K562 (cell line): ENCODE measurements around the gene GPC2. TPM values are rescaled to one million over a fixed set of nuclear protein-coding genes. Genes with fewer than 3 reads are reported as not detected.

Experiments used
- ATF3 ChIP-seq, 2 experiments: fragments of 450-650 bp in 1 of 2; sonication (generic) in 1 of 2; formaldehyde crosslinking in 1 of 2; IDR thresholded peaks in 1 of 2; conservative IDR thresholded peaks in 1 of 2; 2 replicates each; pipeline versions ENCODE4 v1.6.1 to v1.8.1; 2016 to 2023; ENCODE audit warnings: mild to moderate bottlenecking in 2 of 2, moderate library complexity in 2 of 2, inconsistent platforms in 1 of 2, missing genetic modification reagents in 1 of 2
- CHD2 ChIP-seq: IDR thresholded peaks from 2 replicates; pipeline ENCODE4 v1.6.1; 2011; ENCODE audit warnings: low read depth, low read length
- IRF2 ChIP-seq: sonication (generic); formaldehyde crosslinking; IDR thresholded peaks from 2 replicates; pipeline ENCODE4 v1.8.1; 2022; ENCODE audit warnings: mild to moderate bottlenecking, missing genetic modification reagents
- PTRF ChIP-seq: fragments of 450-650 bp; IDR thresholded peaks from 2 replicates; pipeline ENCODE4 v1.6.1; 2016; ENCODE audit warnings: mild to moderate bottlenecking, missing genetic modification characterization, missing compliant biosample characterization
- RBM34 ChIP-seq: fragments of 200-400 bp; formaldehyde crosslinking; IDR thresholded peaks from 2 replicates; pipeline ENCODE4 v1.6.1; 2018; ENCODE audit warnings: low read length, borderline replicate concordance; ENCODE audit not compliant: insufficient read depth
- ZBTB12 ChIP-seq: fragments of 250-450 bp; sonication (Bioruptor Pico); IDR thresholded peaks from 2 replicates; pipeline ENCODE4 v1.4.0; 2020
- ZNF586 ChIP-seq: fragments of 450-650 bp; formaldehyde crosslinking; conservative IDR thresholded peaks from 2 replicates; pipeline ENCODE4 v1.4.0; 2020; ENCODE audit warnings: mild to moderate bottlenecking, moderate library complexity
- ZNF589 ChIP-seq: fragments of 200-800 bp; sonication (Bioruptor generic); IDR thresholded peaks from 2 replicates; pipeline ENCODE4 v1.6.1; 2016; ENCODE audit warnings: low read depth, missing genetic modification characterization, missing compliant biosample characterization
- ZNF717 ChIP-seq: fragments of 250-450 bp; sonication (Bioruptor Pico); IDR thresholded peaks from 2 replicates; pipeline ENCODE4 v1.5.0; 2021
- ZNF778 ChIP-seq: fragments of 450-650 bp; formaldehyde crosslinking; IDR thresholded peaks from 2 replicates; pipeline ENCODE4 v1.4.0; 2020; ENCODE audit warnings: mild to moderate bottlenecking, moderate library complexity
- ZNF780A ChIP-seq: fragments of 250-450 bp; sonication (Bioruptor Pico); IDR thresholded peaks from 2 replicates; pipeline ENCODE4 v1.5.0; 2021; ENCODE audit warnings: mild to moderate bottlenecking
- polyA plus RNA-seq, 8 experiments: library from polyadenylated mRNA; depleted of rRNA in 4 of 8; stranded (reverse) in 5 of 8; unstranded in 3 of 8; fragments of >200 nt; fragmentation: Nextera tagmentation in 2 of 8; fragmentation: Illumina TruSeq in 1 of 8; extraction: Ambion mirVana in 2 of 8; extraction: Trizol in 1 of 8; gene quantifications; 2 replicates each; pipeline versions ENCODE4 v1.2.1 to v1.2.3, GENCODE V29; 2011 to 2014; ENCODE audit warnings: inconsistent platforms in 1 of 8, missing spikeins in 1 of 8
- total RNA-seq, 7 experiments: library from RNA; depleted of rRNA in 6 of 7; stranded (reverse); fragments of >200 nt in 6 of 7; fragmentation: Illumina TruSeq in 2 of 7; extraction: Trizol in 2 of 7; gene quantifications; 2 replicates each; pipeline versions ENCODE4 v1.2.1 to v1.2.3, GENCODE V29; 2011 to 2021; ENCODE audit warnings: low replicate concordance in 1 of 7
- TF ChIP-seq, protein P1 (sequence below), 2 experiments: IDR thresholded peaks; 2 replicates each; pipeline ENCODE4 v1.6.1; 2011; ENCODE audit warnings: borderline replicate concordance in 1 of 2, control low read depth in 1 of 2, low read depth in 1 of 2, low read length in 1 of 2, mild to moderate bottlenecking in 1 of 2, mixed read lengths in 1 of 2, moderate library complexity in 1 of 2; ENCODE audit not compliant: insufficient read depth in 1 of 2, insufficient read length in 1 of 2, poor library complexity in 1 of 2, severe bottlenecking in 1 of 2; ENCODE audit errors: extremely low read depth in 1 of 2
- TF ChIP-seq, protein P2 (sequence below): fragments of 450-650 bp; IDR thresholded peaks from 2 replicates; pipeline ENCODE4 v1.6.1; 2018; ENCODE audit warnings: mild to moderate bottlenecking, low read depth; ENCODE audit not compliant: partially characterized antibody
- TF ChIP-seq, protein P3 (sequence below): fragments of 450-650 bp; IDR thresholded peaks from 2 replicates; pipeline ENCODE4 v1.7.1; 2018; ENCODE audit warnings: mild to moderate bottlenecking, low read depth; ENCODE audit not compliant: partially characterized antibody
- TF ChIP-seq, protein P4 (sequence below): fragments of 250-450 bp; sonication (Bioruptor Pico); IDR thresholded peaks from 2 replicates; pipeline ENCODE4 v1.5.0; 2020; ENCODE audit warnings: mild to moderate bottlenecking
- TF ChIP-seq, protein P5 (sequence below): fragments of 450-650 bp; formaldehyde crosslinking; IDR thresholded peaks from 2 replicates; pipeline ENCODE4 v1.4.0; 2022; ENCODE audit warnings: missing genetic modification characterization

The GPC2 gene
- total and polyA plus RNA-seq, 9 of the 15 experiments (the other 6 are each of a cell fraction or from before 2014, with no cell fraction given): 0.06 to 7.7 (median 1.4) TPM; not detected in 1

GRCh38 chr7:100167912-100168323, 9.3 kb downstream of the GPC2 start (continued):
- TF ChIP-seq ATF3 (IDR thresholded peaks at IDR 0.05) (no peak), ATF3 (CRISPR knock-in tag; conservative IDR thresholded peaks at IDR 0.05) (no peak), IRF2 (CRISPR knock-in tag) (no peak), CHD2 (peak; percentile 18; the same call in 1 of the 2 replicates), ZNF780A (CRISPR knock-in tag) (no peak), ZNF586 (CRISPR knock-in tag) (no peak), RBM34 (no peak), ZBTB12 (CRISPR knock-in tag) (no peak), PTRF (tag) (no peak), ZNF778 (CRISPR knock-in tag) (no peak), ZNF589 (no peak), ZNF717 (no peak)
- TF ChIP-seq, protein P1, sequence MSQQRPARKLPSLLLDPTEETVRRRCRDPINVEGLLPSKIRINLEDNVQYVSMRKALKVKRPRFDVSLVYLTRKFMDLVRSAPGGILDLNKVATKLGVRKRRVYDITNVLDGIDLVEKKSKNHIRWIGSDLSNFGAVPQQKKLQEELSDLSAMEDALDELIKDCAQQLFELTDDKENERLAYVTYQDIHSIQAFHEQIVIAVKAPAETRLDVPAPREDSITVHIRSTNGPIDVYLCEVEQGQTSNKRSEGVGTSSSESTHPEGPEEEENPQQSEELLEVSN (IDR thresholded peaks at IDR 0.05; ENCODE audit: borderline replicate concordance in 1 of 2, extremely low read depth in 1 of 2, insufficient read depth in 1 of 2, insufficient read length in 1 of 2, low read depth in 1 of 2, low read length in 1 of 2, poor library complexity in 1 of 2, severe bottlenecking in 1 of 2): no peak
- TF ChIP-seq, protein P2, sequence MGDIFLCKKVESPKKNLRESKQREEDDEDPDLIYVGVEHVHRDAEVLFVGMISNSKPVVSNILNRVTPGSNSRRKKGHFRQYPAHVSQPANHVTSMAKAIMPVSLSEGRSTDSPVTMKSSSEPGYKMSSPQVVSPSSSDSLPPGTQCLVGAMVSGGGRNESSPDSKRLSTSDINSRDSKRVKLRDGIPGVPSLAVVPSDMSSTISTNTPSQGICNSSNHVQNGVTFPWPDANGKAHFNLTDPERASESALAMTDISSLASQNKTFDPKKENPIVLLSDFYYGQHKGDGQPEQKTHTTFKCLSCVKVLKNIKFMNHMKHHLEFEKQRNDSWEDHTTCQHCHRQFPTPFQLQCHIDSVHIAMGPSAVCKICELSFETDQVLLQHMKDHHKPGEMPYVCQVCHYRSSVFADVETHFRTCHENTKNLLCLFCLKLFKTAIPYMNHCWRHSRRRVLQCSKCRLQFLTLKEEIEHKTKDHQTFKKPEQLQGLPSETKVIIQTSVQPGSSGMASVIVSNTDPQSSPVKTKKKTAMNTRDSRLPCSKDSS: no peak
- TF ChIP-seq, protein P3, sequence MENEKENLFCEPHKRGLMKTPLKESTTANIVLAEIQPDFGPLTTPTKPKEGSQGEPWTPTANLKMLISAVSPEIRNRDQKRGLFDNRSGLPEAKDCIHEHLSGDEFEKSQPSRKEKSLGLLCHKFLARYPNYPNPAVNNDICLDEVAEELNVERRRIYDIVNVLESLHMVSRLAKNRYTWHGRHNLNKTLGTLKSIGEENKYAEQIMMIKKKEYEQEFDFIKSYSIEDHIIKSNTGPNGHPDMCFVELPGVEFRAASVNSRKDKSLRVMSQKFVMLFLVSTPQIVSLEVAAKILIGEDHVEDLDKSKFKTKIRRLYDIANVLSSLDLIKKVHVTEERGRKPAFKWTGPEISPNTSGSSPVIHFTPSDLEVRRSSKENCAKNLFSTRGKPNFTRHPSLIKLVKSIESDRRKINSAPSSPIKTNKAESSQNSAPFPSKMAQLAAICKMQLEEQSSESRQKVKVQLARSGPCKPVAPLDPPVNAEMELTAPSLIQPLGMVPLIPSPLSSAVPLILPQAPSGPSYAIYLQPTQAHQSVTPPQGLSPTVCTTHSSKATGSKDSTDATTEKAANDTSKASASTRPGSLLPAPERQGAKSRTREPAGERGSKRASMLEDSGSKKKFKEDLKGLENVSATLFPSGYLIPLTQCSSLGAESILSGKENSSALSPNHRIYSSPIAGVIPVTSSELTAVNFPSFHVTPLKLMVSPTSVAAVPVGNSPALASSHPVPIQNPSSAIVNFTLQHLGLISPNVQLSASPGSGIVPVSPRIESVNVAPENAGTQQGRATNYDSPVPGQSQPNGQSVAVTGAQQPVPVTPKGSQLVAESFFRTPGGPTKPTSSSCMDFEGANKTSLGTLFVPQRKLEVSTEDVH: peak; percentile 84
- TF ChIP-seq, protein P4, sequence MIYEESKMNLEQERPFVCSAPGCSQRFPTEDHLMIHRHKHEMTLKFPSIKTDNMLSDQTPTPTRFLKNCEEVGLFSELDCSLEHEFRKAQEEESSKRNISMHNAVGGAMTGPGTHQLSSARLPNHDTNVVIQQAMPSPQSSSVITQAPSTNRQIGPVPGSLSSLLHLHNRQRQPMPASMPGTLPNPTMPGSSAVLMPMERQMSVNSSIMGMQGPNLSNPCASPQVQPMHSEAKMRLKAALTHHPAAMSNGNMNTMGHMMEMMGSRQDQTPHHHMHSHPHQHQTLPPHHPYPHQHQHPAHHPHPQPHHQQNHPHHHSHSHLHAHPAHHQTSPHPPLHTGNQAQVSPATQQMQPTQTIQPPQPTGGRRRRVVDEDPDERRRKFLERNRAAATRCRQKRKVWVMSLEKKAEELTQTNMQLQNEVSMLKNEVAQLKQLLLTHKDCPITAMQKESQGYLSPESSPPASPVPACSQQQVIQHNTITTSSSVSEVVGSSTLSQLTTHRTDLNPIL (CRISPR knock-in tag): no peak
- TF ChIP-seq, protein P5, sequence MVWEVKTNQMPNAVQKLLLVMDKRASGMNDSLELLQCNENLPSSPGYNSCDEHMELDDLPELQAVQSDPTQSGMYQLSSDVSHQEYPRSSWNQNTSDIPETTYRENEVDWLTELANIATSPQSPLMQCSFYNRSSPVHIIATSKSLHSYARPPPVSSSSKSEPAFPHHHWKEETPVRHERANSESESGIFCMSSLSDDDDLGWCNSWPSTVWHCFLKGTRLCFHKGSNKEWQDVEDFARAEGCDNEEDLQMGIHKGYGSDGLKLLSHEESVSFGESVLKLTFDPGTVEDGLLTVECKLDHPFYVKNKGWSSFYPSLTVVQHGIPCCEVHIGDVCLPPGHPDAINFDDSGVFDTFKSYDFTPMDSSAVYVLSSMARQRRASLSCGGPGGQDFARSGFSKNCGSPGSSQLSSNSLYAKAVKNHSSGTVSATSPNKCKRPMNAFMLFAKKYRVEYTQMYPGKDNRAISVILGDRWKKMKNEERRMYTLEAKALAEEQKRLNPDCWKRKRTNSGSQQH (CRISPR knock-in tag): peak; percentile 79; the same call in 1 of the 2 replicates
